IPS-18a (cell line): ENCODE measurements around the gene JARID2.

Experiments
- H3K27ac ChIP-seq: one replicate; pipeline ENCODE4 v1.5.1; 2013; ENCODE audit warnings: low read length
- H3K27me3 ChIP-seq: one replicate; pipeline ENCODE4 v1.6.1; 2013; ENCODE audit warnings: mild to moderate bottlenecking, low read length; ENCODE audit not compliant: control insufficient read depth, insufficient read depth
- H3K36me3 ChIP-seq: one replicate; pipeline ENCODE4 v1.6.1; 2013; ENCODE audit warnings: low read depth, low read length; ENCODE audit not compliant: control insufficient read depth
- H3K4me1 ChIP-seq: one replicate; pipeline ENCODE4 v1.6.1; 2013; ENCODE audit warnings: low read depth, low read length; ENCODE audit not compliant: control insufficient read depth
- H3K4me3 ChIP-seq: one replicate; pipeline ENCODE4 v1.5.1; 2013; ENCODE audit warnings: low read length
- H3K9ac ChIP-seq: one replicate; pipeline ENCODE4 v1.6.1; 2013; ENCODE audit warnings: mild to moderate bottlenecking, low read length, moderate library complexity
- H3K9me3 ChIP-seq: one replicate; pipeline ENCODE4 v1.6.1; 2013; ENCODE audit warnings: low read depth, low read length; ENCODE audit not compliant: control insufficient read depth

Gene JARID2

DNA sequence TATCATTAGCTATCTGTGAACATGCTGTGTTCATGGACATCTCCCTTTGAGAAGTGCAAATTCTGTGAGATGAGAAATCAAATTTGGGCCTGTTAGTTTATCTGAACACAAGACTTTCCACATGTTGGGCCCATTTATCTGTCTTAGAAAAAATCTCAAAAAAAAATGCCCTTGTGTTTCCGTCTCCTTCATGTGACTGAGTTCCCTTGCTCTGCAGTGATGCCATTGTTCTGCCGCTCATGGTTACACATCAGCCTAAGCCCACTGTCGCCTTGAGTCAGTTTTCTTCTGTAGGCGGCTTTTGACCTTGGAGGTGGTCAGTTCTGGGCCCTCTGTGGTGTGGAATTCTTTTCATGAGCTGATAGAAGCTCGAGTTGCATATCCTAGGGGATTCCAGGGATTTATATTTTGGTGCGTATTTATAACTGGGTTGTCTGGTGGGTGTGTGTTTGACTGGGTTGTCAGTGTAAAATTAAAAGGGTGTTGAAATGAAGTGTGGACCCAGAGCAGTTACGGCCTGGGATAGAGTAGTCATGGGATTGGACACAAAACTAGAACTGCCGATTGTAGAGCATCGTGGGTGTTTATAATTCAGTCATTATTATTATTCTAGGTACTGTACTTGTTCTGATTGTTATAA, 156.7 kb downstream of the JARID2 start:
- Histone ChIP-seq H3K9ac (no peak overlapping the region), H3K9me3 (no peaks in the 10 kb centered on the region), H3K36me3 (no peaks in the 10 kb centered on the region), H3K27me3 (no peaks in the 10 kb centered on the region), H3K4me1 (peaks cover 74% of the 10 kb centered on the region), H3K27ac (no peak overlapping the region), H3K4me3 (no peak overlapping the region)

DNA sequence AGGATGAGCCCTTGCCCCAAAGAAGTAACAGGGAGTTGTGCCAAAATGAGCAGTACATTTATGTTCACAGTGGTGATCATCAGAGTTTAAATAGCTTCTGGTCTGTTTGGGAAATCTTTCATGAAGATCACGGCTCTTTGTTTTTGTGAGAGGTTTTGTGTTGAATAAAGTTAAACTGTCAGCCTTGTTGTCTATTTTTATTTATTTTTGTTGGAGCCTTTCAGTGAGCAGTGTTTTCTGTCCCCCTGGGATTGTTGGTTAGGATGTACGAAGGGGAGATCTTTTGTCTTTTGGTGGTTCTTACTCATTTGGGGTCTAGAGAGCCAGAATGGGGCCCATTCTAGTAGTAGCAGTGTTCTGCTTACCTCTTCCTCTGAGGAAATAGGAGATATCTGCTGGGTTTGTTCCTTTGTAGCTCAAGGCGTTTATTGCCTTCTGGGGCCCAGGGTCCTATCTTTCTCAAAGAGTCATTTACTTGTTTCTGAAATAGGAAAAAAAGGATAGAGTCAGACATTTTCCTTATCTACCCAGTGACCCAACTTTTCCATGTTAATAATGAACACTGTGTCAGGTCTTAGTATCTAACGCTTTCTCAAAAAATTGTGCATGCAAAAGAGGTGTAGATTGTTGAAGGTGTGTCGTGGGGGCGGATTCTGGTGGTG, 157.4 kb downstream of the JARID2 start:
- no peaks in the 10 kb centered on the region for H3K9me3 ChIP-seq
- no peak overlapping the region for H3K27ac ChIP-seq
- no peaks in the 10 kb centered on the region for H3K27me3 ChIP-seq
- H3K36me3 ChIP-seq, result no peaks in the 10 kb centered on the region
- peaks cover 73% of the 10 kb centered on the region for H3K4me1 ChIP-seq
- H3K4me3 ChIP-seq, result no peak overlapping the region
- no peak overlapping the region for H3K9ac ChIP-seq

- H3K27ac ChIP-seq, result no peak overlapping the region
- no peaks in the 10 kb centered on the region for H3K36me3 ChIP-seq
- no peak overlapping the region for H3K9ac ChIP-seq
- no peaks in the 10 kb centered on the region for H3K9me3 ChIP-seq
- H3K4me1 ChIP-seq, result peaks cover 69% of the 10 kb centered on the region
- H3K27me3 ChIP-seq, result no peaks in the 10 kb centered on the region
- no peak overlapping the region for H3K4me3 ChIP-seq
Observed at GRCh38 chr6:15404685-15404980, 158.8 kb downstream of the JARID2 start.

DNA sequence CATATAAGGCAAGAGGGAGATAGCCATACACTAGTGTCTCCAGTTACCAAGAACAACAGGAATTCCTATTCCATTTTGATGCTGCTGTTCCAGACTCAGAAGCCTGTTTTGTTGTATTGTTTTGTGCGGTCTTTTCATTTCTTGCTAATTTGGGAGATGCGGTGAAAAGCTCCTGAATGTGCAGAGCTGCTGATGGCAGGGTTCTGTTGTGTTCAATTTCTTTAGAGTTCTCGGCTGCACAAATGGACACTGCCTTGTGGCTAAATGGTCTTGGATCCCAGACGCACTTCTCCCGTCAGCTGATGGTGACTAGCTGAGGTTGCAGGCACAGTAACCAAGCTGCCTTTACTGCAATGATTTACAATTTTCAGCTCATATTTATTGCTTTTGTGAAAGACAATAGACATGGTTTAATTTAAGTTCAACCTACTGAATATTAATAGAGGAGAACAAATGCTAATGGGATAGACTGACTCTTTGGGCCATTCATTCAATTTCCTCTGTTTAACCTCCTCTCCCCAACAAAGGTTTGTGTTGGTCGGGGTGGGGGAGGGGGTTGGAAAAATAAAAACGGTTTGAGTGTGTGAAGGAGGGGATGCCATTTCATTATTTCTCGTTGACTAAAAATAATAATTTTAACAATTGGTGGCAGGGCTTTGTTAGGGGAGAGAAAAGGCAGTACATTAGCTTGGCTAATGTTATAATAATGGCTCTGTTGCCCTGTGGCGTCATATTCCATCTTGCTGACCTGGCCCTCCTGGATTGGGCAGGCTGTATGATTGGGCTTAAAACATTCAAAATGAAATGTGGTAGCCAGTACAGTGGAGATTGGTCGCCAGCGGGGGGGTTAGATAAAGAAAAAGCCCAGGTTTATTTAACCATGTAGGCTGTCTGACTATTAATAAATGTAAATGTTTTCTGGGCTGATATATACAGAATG, 159.5 kb downstream of the JARID2 start:
- Histone ChIP-seq H3K4me1 (peaks cover 71% of the 10 kb centered on the region), H3K27me3 (no peaks in the 10 kb centered on the region), H3K9ac (no peak overlapping the region), H3K36me3 (peaks cover 4% of the 10 kb centered on the region), H3K9me3 (no peaks in the 10 kb centered on the region), H3K27ac (no peak overlapping the region), H3K4me3 (no peak overlapping the region)

GRCh38 chr6:15406452-15406851, 160.6 kb downstream of the JARID2 start:
- Histone ChIP-seq H3K27ac (no peak overlapping the region), H3K4me1 (peaks cover 67% of the 10 kb centered on the region), H3K27me3 (no peaks in the 10 kb centered on the region), H3K9ac (no peak overlapping the region), H3K9me3 (no peaks in the 10 kb centered on the region), H3K4me3 (no peak overlapping the region), H3K36me3 (peaks cover 6% of the 10 kb centered on the region)

- H3K4me3 ChIP-seq, result no peak overlapping the region
- no peak overlapping the region for H3K27ac ChIP-seq
- no peak overlapping the region for H3K9ac ChIP-seq
- H3K36me3 ChIP-seq, result peaks cover 9% of the 10 kb centered on the region
- no peaks in the 10 kb centered on the region for H3K9me3 ChIP-seq
- H3K4me1 ChIP-seq, result peaks cover 60% of the 10 kb centered on the region
- H3K27me3 ChIP-seq, result no peaks in the 10 kb centered on the region
Observed at GRCh38 chr6:15408008-15408407, 162.1 kb downstream of the JARID2 start.

- Histone ChIP-seq H3K27me3 (no peaks in the 10 kb centered on the region), H3K27ac (no peak overlapping the region), H3K4me3 (no peak overlapping the region), H3K9ac (no peak overlapping the region), H3K9me3 (no peaks in the 10 kb centered on the region), H3K4me1 (peaks cover 59% of the 10 kb centered on the region), H3K36me3 (peaks cover 11% of the 10 kb centered on the region)
Observed at GRCh38 chr6:15408758-15409157, 162.9 kb downstream of the JARID2 start.

GRCh38 chr6:15409301-15410125, 163.6 kb downstream of the JARID2 start:
- Histone ChIP-seq H3K27ac (no peak overlapping the region), H3K9me3 (no peaks in the 10 kb centered on the region), H3K27me3 (no peaks in the 10 kb centered on the region), H3K4me1 (peaks cover 54% of the 10 kb centered on the region), H3K9ac (no peak overlapping the region), H3K36me3 (peaks cover 17% of the 10 kb centered on the region), H3K4me3 (no peak overlapping the region)

GRCh38 chr6:15410126-15410391, 164.2 kb downstream of the JARID2 start:
- Histone ChIP-seq H3K4me1 (peaks cover 48% of the 10 kb centered on the region), H3K27ac (no peak overlapping the region), H3K27me3 (no peaks in the 10 kb centered on the region), H3K9me3 (no peaks in the 10 kb centered on the region), H3K9ac (no peak overlapping the region), H3K36me3 (peaks cover 17% of the 10 kb centered on the region), H3K4me3 (no peak overlapping the region)

GRCh38 chr6:15410752-15411151, 164.9 kb downstream of the JARID2 start:
- Histone ChIP-seq H3K27me3 (no peaks in the 10 kb centered on the region), H3K27ac (no peak overlapping the region), H3K4me1 (peaks cover 42% of the 10 kb centered on the region), H3K4me3 (no peak overlapping the region), H3K9ac (no peak overlapping the region), H3K9me3 (no peaks in the 10 kb centered on the region), H3K36me3 (peaks cover 17% of the 10 kb centered on the region)

DNA sequence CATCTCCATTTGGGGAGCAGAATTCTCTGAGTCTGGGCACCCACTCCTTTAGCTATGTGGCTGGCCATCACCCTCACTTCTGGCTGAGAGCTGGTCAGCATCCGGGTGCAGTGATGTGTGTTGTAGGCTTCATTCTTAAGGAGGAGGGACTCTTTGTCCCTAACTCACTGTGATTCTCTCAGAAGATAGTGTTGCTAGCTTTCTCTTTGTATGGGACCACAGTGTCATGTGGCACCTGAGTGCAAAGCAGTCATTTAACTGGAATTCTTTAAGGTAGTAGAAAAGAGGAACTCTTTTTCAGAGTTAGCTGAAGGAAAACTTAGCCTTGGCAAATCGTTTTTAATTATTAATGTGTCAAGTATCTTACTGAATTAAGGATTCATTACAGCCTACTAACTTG, 165.9 kb downstream of the JARID2 start:
- H3K36me3 ChIP-seq, result peaks cover 19% of the 10 kb centered on the region
- no peaks in the 10 kb centered on the region for H3K9me3 ChIP-seq
- H3K4me3 ChIP-seq, result no peak overlapping the region
- H3K9ac ChIP-seq, result no peak overlapping the region
- H3K4me1 ChIP-seq, result peaks cover 42% of the 10 kb centered on the region
- H3K27ac ChIP-seq, result no peak overlapping the region
- no peaks in the 10 kb centered on the region for H3K27me3 ChIP-seq
